B cell (primary cell): ENCODE measurements around the gene PRKCB. TPM values are rescaled to one million over a fixed set of nuclear protein-coding genes. Genes with fewer than 3 reads are reported as not detected.

ENCODE experiments used
- ATAC-seq: fragments of 200-7000 bp; cut with Tn5 transposase; one replicate; pipeline ENCODE4 v1.10.0; 2021; ENCODE audit warnings: low read depth, mild to moderate bottlenecking, moderate number of reproducible peaks, moderate library complexity
- CTCF ChIA-PET: fragments of 350-600 bp; sonication (Branson Sonifier 250); formaldehyde crosslinking; loops from one replicate; lab custom pipeline; 2021; ENCODE audit warnings: antibody characterized with exemption, inconsistent platforms; lab: Charles Lee
- POLR2A ChIA-PET: fragments of 350-600 bp; sonication (Branson Sonifier 250); formaldehyde crosslinking; loops from one replicate; lab custom pipeline; 2021; ENCODE audit warnings: antibody characterized with exemption; lab: Charles Lee
- DNase-seq: peaks from one replicate; pipeline ENCODE4 v3.0.0; 2013
- H2AFZ ChIP-seq: 2 replicates; pipeline ENCODE4 v1.6.1; 2012; ENCODE audit warnings: mild to moderate bottlenecking, low read depth, low read length; ENCODE audit not compliant: insufficient read depth, poor library complexity, severe bottlenecking
- H3K27ac ChIP-seq, 2 donors: 1 replicate in 1 of 2; 2 replicates in 1 of 2; pipeline ENCODE4 v1.5.1; 2012 to 2013; ENCODE audit warnings: low read length in 2 of 2, mild to moderate bottlenecking in 2 of 2, moderate library complexity in 1 of 2
- H3K27me3 ChIP-seq, 4 experiments: fragments of 200-600 bp in 1 of 4; sonication (generic) in 1 of 4; replicated peaks in 1 of 4; 1 replicate in 2 of 4; 2 replicates in 2 of 4; pipeline versions ENCODE4 v1.6.1 to v1.7.0; 2013 to 2016; ENCODE audit warnings: low read length in 3 of 4, mild to moderate bottlenecking in 2 of 4, mixed read lengths in 1 of 4, moderate library complexity in 1 of 4; ENCODE audit not compliant: insufficient read depth in 4 of 4, control insufficient read depth in 3 of 4; ENCODE audit errors: control extremely low read depth in 1 of 4
- H3K36me3 ChIP-seq, 2 experiments: replicated peaks in 1 of 2; 1 replicate in 1 of 2; 2 replicates in 1 of 2; pipeline versions ENCODE4 v1.6.1 to v1.7.1; 2013; ENCODE audit warnings: low read length in 1 of 2; ENCODE audit not compliant: insufficient read depth in 2 of 2, control insufficient read depth in 1 of 2; ENCODE audit errors: control extremely low read depth in 1 of 2, extremely low read depth in 1 of 2
- H3K4me1 ChIP-seq, 2 donors: fragments of 200-600 bp in 1 of 2; sonication (generic) in 1 of 2; 1 replicate in 1 of 2; 2 replicates in 1 of 2; pipeline versions ENCODE4 v1.5.1 to v1.6.1; 2013 to 2017; ENCODE audit warnings: low read length in 2 of 2; ENCODE audit not compliant: control insufficient read depth in 2 of 2, insufficient read depth in 2 of 2
- H3K4me2 ChIP-seq: replicated peaks from 2 replicates; pipeline ENCODE3; 2012; ENCODE audit warnings: mild to moderate bottlenecking, low read depth, low read length; ENCODE audit not compliant: poor library complexity, severe bottlenecking
- H3K4me3 ChIP-seq, 5 experiments: fragments of 200-600 bp in 1 of 5; sonication (generic) in 1 of 5; 1 replicate in 3 of 5; 2 replicates in 2 of 5; pipeline versions ENCODE4 v1.5.1 to v1.7.0; 2011 to 2016; ENCODE audit warnings: low read length in 4 of 5, mild to moderate bottlenecking in 4 of 5, low read depth in 2 of 5, control low read depth in 1 of 5, moderate library complexity in 1 of 5; ENCODE audit not compliant: insufficient read depth in 1 of 5; ENCODE audit errors: control extremely low read depth in 1 of 5, extremely low read depth in 1 of 5
- H3K79me2 ChIP-seq: fragments of 200-600 bp; sonication (generic); one replicate; pipeline ENCODE4 v1.6.0; 2016; ENCODE audit warnings: low read length; ENCODE audit not compliant: control insufficient read depth, insufficient read depth
- H3K9ac ChIP-seq: fragments of 200-600 bp; sonication (generic); 2 replicates; pipeline ENCODE4 v1.6.1; 2017; ENCODE audit warnings: mild to moderate bottlenecking, low read length, moderate library complexity
- H3K9me3 ChIP-seq, 3 donors: one replicate each; pipeline versions ENCODE4 v1.6.1 to v1.7.1; 2013; ENCODE audit warnings: low read length in 2 of 3; ENCODE audit not compliant: control insufficient read depth in 2 of 3, insufficient read depth in 1 of 3; ENCODE audit errors: control extremely low read depth in 1 of 3
- H4K20me1 ChIP-seq: 2 replicates; pipeline ENCODE4 v1.6.0; 2012; ENCODE audit warnings: mild to moderate bottlenecking, low read length; ENCODE audit not compliant: insufficient read depth, control insufficient read depth, poor library complexity, severe bottlenecking
- H3K27ac Mint-ChIP-seq: one replicate; pipeline ENCODE4 v1.8.0; 2021; ENCODE audit warnings: mixed read lengths
- H3K27me3 Mint-ChIP-seq: one replicate; pipeline ENCODE4 v1.8.0; 2021; ENCODE audit warnings: mixed read lengths
- H3K4me1 Mint-ChIP-seq: one replicate; pipeline ENCODE4 v1.8.0; 2021; ENCODE audit warnings: mixed read lengths
- H3K4me3 Mint-ChIP-seq: one replicate; pipeline ENCODE4 v1.8.0; 2021; ENCODE audit warnings: mixed read lengths
- H3K9me3 Mint-ChIP-seq: one replicate; pipeline ENCODE4 v1.8.0; 2022; ENCODE audit warnings: mixed read lengths; ENCODE audit not compliant: insufficient read depth
- EZH2 ChIP-seq: IDR thresholded peaks from 2 replicates; pipeline ENCODE4 v1.6.1; 2012; ENCODE audit warnings: borderline replicate concordance, low read depth, mild to moderate bottlenecking, moderate library complexity, low read length; ENCODE audit not compliant: insufficient read depth, poor library complexity, severe bottlenecking
- WGBS: methylation state at CpG from one replicate; pipeline ENCODE4 v1.1.5; 2013; ENCODE audit warnings: missing lambda C conversion rate; ENCODE audit not compliant: insufficient coverage; 5-methylcytosine and 5-hydroxymethylcytosine counted together
- intact Hi-C: fragments of 100-400 bp; cut with micrococcal nuclease; formaldehyde crosslinking; loops from one replicate; pipeline ENCODE4 v1.10.0; 2022
- polyA plus RNA-seq: library from polyadenylated mRNA; depleted of rRNA; stranded (reverse); fragments of >200 nt; gene quantifications from 2 replicates; pipeline ENCODE4 v1.2.3, GENCODE V29; 2012
- total RNA-seq, 2 donors: library from RNA; stranded (reverse); fragments of 120-200 nt in 1 of 2; gene quantifications; 1 replicate in 1 of 2; 2 replicates in 1 of 2; pipeline versions ENCODE4 v1.2.3 to v1.2.4, GENCODE V29; 2013 to 2022
- TF ChIP-seq, protein P1 (sequence below): fragments of 200-600 bp; IDR thresholded peaks from one replicate; pipeline ENCODE4 v1.8.0; 2022; ENCODE audit warnings: antibody characterized with exemption, mild to moderate bottlenecking

PRKCB gene
- total and polyA plus RNA-seq, 2 donors (not counting 1 experiment from before 2014, with no cell fraction given) = 106 to 373 TPM

DNA sequence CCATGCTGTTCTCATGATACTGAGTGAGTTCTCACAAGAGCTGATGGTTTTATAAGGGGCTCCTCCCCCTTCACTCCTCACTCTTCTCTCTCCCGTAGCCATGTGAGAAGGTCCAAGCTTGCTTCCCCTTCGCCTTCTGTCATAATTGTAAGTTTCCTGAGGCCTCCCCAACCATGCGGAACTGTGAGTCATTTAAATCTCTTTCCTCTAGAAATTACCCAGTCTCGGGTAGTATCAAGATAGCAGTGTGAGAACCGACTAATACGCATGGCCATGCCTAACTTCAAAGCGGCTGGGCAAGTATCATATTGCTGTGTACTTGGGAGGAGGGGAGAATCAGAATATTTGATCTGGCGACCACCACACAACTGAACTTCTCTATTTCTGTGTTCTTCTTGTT is 88.3 kb downstream of the PRKCB start:
- POLR2A ChIA-PET = interaction anchor here (1.4 kb wide), 1 partner anchor 25 kb away, joined by 3 read pairs; no protein-coding TSS in a partner anchor
- Mint-ChIP-seq H3K27me3 (no peaks in the 10 kb centered on the region), H3K27ac (peak overlapping the region; percentile 84), H3K4me1 (peaks cover 77% of the 10 kb centered on the region), H3K9me3 (peaks cover 7% of the 10 kb centered on the region), H3K4me3 (peak overlapping the region; percentile 55)
- Histone ChIP-seq H3K36me3 (peaks cover 27 to 41% of the 10 kb centered on the region in 2 experiments), H3K27me3 (no peaks in the 10 kb centered on the region), H3K4me2 (peak overlapping the region; percentile 22), H3K9ac (no peak overlapping the region), H3K79me2 (peaks cover 97% of the 10 kb centered on the region), H4K20me1 (peaks cover 76% of the 10 kb centered on the region), H3K9me3 (peaks cover 3 to 14% (median 7%) of the 10 kb centered on the region in 3 donors), H3K4me1 (peaks cover 45 to 48% of the 10 kb centered on the region in 2 donors), H2AFZ (no peak overlapping the region), H3K27ac (peak overlapping the region in 1 of 2 donors; percentile 63), H3K4me3 (no peak overlapping the region)
- DNase-seq (peak; percentile 41), ATAC-seq (peak; percentile 62)
- intact Hi-C loops = no loop called here
- WGBS = no CpG with 5 or more reads among the region's 8 CpGs
- TF ChIP-seq, protein P1, sequence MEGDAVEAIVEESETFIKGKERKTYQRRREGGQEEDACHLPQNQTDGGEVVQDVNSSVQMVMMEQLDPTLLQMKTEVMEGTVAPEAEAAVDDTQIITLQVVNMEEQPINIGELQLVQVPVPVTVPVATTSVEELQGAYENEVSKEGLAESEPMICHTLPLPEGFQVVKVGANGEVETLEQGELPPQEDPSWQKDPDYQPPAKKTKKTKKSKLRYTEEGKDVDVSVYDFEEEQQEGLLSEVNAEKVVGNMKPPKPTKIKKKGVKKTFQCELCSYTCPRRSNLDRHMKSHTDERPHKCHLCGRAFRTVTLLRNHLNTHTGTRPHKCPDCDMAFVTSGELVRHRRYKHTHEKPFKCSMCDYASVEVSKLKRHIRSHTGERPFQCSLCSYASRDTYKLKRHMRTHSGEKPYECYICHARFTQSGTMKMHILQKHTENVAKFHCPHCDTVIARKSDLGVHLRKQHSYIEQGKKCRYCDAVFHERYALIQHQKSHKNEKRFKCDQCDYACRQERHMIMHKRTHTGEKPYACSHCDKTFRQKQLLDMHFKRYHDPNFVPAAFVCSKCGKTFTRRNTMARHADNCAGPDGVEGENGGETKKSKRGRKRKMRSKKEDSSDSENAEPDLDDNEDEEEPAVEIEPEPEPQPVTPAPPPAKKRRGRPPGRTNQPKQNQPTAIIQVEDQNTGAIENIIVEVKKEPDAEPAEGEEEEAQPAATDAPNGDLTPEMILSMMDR = no peak
- no peak for TF ChIP-seq EZH2
- CTCF ChIA-PET = interaction anchor here (2.0 to 2.2 kb wide), 2 partner anchors 46 to 120 kb away, joined by 6 to 7 read pairs; no protein-coding TSS in a partner anchor

DNA sequence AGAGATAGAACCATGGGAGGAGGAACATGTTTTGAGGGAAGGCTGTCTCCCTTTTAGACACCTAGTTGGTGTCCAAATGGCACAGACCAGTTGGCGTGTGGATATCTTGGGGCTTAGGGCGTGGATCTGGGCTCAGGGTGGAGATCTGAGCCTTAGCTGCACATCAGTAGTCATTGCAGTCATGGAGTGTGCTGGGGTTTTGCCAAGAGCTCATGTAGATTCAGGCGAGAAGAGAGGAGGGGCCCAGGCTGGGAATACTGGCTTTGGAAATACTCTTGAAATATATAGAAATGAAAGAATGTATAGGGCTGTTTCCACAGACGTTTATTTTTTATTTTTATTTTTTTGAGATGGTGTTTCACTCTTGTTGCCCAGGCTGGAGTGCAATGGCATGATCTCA is 92.0 kb downstream of the PRKCB start:
- ChIA-PET CTCF (no interaction called here), POLR2A (interaction anchor here (0.6 kb wide), 1 partner anchor 19 kb away, joined by 3 read pairs; no protein-coding TSS in a partner anchor)
- intact Hi-C loops = no loop called here
- no peak overlapping the region for H3K4me2 ChIP-seq
- peaks cover 19 to 39% of the 10 kb centered on the region in 2 experiments for H3K36me3 ChIP-seq
- H3K79me2 ChIP-seq = peaks cover 97% of the 10 kb centered on the region
- H2AFZ ChIP-seq = no peak overlapping the region
- H3K4me1 ChIP-seq = peaks cover 27 to 35% of the 10 kb centered on the region in 2 donors
- DNase-seq (no peak), ATAC-seq (no peak)
- H3K9me3 ChIP-seq = no peaks in the 10 kb centered on the region
- H3K27ac ChIP-seq = no peak overlapping the region
- H3K4me3 ChIP-seq = no peak overlapping the region
- Mint-ChIP-seq H3K4me1 (peaks cover 82% of the 10 kb centered on the region), H3K4me3 (no peak overlapping the region), H3K27ac (peak overlapping the region; percentile 39), H3K9me3 (peaks cover 3% of the 10 kb centered on the region), H3K27me3 (no peaks in the 10 kb centered on the region)
- H3K27me3 ChIP-seq = no peaks in the 10 kb centered on the region
- WGBS = 67% methylated on average over 3 of the region's 4 CpGs
- H4K20me1 ChIP-seq = peaks cover 80% of the 10 kb centered on the region
- TF ChIP-seq, protein P1 = no peak
- no peak for TF ChIP-seq EZH2
- H3K9ac ChIP-seq = no peak overlapping the region
